Kidney capillary endothelial cell (primary cell): ENCODE results near the gene ANKRD40.
"Not testable (repeated sequence)": the region's sequence is repeated elsewhere in the genome, so short reads cannot be mapped to it uniquely, and the experiment has no call there.

Source experiments
- DNase-seq: peaks from one replicate; pipeline ENCODE4 v3.0.0-alpha.2; 2018; ENCODE audit warnings: low spot score

ANKRD40 gene

GRCh38 chr17:50710650-50711049, 2.9 kb upstream of the ANKRD40 start:
- no peak for DNase-seq

DNA sequence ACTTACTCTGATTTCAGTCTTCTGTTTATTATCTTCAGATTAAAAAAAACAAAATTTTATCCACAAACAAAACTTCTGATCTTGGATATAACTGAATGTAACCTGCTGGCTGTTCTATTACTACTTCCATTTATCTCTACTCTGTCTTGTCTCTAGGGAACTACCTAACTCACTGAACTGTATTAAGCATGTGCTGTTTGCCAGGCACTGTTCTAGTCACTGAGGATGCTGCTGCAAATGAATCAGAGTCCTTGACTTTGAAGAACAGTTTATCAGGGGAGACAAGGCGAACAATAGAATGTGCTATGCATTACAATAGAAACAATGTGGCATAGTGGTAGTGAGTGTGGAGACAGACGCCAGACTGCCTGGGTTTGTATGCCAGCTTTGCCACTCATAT, 2.3 kb upstream of the ANKRD40 start:
- no peak for DNase-seq

DNA sequence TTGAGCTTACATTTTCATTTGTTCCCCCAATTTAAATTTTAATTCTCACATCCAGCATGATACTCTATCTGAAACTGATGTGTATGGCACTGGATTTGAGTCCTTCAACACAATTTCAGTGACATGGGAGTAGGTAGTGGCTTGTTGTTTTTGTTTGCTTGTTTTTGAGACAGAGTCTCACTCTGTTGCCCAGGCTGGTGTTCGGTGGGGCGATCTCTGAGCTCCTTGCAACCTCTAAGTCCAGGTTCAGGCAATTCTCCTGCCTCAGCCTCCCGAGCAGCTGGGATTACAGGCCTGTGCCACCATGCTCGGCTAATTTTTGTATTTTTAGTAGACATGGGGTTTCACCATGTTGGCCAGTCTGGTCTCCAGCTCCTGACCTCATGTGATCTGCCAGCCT, 1.3 kb upstream of the ANKRD40 start:
- not testable (repeated sequence) for DNase-seq

DNA sequence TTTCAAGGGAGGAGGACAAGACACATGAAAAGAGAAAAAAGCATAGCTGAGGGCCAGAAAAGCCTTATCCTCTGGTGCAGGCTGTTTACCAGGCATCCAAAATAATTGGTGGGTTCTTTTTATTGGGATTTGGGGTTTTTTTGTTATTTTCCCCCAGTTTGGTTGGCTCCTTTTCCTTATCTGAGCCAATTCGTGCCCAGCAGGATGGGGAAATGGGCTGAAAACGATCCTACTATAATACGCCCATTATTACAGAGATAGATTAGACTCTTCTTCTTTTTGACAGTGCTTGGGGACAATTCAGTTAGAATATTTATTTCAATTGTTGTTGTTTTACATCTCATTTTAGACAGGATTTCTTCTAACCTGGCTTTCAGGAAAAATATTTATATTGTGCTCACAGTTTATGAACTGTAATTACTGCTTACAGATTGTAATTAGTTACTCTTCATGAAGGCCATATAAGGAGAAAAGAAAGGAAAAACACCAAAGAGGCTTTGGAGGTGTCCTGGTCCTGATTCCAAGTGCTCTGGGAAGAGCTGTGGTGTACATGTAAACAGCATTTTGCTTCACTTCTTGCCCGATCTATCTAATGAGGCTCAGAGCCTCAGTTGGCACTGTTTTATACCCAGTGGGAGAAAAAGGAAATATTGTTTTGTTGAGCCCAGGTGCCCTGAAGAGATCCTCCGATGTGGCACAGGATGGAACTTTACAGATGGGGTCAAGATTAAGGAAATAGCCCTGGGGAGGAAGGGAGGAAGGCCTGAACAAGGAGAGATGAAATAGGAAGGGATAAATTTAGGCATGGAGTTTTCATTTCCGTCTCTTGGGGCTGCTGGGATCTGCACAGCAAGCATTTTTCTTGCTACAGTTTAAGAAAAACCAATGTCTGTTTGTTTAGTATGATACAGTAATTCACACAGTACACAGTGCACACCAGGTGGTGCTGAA, 611 bp upstream of the ANKRD40 start:
- no peak for DNase-seq

GRCh38 chr17:50703162-50703561, 4.6 kb downstream of the ANKRD40 start:
- DNase-seq = no peak

DNA sequence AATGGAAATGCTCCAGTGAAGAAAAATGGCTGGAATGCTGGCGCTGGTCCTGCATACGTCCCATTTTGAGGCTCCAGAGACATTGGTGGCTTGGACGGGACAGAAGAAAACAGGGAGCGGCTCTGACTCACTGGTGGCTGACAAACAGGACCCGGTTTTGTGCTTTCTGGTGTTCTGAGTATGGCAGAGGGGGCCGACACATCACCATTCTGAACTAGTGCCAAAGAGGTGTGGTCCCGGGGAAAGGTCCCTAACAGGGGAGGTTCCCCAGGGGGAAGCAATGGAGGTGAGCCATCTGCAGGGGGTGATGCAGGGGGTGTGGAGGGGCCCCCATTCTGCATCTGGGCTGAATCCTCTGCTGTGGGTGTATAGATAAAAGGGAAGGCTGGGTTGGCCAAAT, 8.3 kb downstream of the ANKRD40 start:
- no peak for DNase-seq

- no peak for DNase-seq
Measured at GRCh38 chr17:50697663-50698272, 9.9 kb downstream of the ANKRD40 start.

- DNase-seq = no peak
Measured at GRCh38 chr17:50697062-50697461, 10.7 kb downstream of the ANKRD40 start.

DNA sequence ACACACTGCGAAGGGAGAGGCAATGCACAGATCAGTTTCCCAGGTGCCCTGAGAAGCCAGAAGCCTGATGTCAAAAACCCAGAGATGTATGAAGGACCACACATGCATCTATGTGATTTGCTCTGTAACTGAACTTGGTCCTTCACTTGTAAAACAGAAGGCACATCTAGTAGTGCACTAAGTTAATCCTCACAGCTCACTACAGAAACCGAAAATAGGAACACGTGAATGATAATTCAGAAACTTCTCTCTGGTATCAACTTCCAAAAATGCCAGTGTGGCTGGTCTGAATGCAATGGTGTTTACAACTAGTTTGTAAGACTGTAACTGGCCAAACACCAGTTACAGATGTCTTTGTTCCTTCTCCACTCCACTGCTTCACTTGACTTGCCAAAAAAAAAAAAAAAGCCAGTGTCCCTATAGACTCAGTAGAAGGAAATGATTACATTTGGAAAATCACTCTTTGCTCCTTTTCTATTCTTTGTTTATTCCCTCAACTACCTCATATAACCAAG, 11.3 kb downstream of the ANKRD40 start:
- no peak for DNase-seq

GRCh38 chr17:50693036-50693682, 14.6 kb downstream of the ANKRD40 start:
- DNase-seq = no peak

DNA sequence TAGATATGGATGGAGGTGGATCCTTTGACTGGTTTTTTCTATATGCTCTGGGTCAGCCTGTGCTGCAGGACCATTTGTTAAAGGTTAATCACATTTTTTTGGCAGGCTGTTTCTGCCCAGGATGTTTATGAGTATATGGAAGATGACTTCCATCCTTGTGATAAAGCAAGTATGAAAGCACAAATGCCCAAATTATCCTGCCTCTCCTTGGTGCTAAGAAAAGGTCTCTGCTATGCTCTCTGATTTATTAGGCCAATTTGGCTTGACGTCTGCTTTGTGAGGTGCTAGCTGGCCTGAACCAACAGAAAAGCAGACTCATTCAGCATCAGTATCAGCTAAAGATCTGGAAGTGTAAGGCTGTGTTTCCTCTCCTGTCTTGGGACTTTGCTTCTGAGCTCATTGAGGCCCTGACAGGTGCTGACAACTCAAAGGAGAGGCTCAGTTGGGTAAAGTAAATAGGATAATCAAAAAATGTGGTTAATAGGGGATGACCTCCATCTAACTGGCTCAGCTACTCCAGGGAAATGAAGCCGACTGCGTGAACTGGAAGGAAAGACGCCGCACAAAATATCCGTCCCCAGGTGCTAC, 15.2 kb downstream of the ANKRD40 start:
- no peak for DNase-seq

GRCh38 chr17:50691550-50692447, 15.9 kb downstream of the ANKRD40 start:
- DNase-seq = no peak

DNA sequence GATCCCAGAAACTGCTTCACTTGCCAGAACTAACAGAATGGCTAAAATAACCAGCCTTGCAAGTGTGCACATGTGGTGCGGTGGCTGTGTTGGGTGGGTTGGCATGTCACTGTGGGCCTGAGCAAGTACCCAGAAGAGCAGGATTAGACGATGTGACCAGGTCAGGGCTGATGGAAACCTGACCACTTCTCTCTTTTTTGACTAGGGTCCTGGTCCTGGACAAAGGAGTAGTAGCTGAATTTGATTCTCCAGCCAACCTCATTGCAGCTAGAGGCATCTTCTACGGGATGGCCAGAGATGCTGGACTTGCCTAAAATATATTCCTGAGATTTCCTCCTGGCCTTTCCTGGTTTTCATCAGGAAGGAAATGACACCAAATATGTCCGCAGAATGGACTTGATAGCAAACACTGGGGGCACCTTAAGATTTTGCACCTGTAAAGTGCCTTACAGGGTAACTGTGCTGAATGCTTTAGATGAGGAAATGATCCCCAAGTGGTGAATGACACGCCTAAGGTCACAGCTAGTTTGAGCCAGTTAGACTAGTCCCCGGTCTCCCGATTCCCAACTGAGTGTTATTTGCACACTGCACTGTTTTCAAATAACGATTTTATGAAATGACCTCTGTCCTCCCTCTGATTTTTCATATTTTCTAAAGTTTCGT, 16.7 kb downstream of the ANKRD40 start:
- no peak for DNase-seq

DNA sequence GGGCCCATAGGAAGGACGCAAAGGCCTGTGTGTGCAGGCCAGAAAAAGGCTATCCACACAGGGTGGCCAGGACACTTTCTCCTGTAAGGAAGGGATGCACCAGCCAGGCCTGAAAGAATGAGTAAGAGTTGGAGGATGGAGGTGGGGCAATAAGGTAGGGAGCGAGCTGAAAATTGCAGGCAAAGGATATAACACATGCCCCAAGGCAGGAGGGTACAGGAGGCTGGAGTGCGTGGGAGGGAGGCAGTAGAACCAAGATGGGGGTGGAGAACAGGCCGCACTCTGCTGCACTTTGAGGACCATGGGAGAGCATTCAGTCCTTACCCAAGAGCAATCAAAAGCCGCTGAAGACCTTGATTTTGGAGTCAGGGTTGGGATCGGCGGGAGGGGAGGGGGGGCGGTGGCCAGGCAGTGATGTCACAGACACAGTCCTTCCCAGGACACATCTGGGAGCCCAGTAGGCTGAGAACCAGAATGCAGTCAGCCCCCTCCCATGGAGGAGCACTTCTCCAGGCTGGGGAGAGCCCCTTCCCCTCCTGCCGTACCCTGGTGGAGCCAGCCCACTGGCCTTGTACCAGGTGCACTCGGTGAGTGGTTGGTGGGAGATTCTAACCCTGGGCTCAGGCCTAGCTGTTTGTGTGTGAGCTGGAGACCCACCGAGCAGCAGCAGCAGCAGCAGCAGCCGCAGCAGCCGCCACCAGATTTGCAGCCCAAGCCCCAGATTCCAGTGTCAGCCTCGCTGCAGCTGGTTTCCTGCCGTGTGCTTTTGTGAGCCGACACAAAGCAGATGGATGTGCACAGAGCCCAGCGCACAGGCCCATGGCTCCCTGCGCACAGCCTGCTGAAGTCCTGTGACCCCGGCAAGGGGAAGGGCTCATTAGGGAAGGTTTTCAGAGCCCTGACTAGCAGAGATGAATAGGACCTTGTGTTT, 17.5 kb downstream of the ANKRD40 start:
- DNase-seq = no peak

DNA sequence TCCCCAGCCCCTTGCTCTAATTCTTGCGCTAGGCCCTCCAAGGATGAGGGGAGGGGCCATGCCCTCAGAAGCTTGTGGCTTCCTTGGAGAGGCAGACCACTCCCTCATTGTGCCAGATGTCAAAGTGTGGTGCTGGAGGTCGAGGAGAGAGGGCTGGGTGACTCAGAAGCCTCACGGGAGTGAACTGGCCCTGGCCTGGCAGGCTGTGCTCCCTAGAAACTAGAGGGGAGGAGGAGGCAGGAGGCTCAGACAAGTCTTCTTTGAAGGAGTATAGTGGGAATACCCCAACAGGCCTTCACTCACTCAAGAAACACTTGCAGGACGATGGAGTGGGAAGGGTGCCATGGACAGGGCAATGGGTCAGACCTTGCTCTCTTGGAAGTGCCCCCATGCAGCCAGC, 18.5 kb downstream of the ANKRD40 start:
- no peak for DNase-seq

GRCh38 chr17:50688245-50688644, 19.5 kb downstream of the ANKRD40 start:
- no peak for DNase-seq

DNA sequence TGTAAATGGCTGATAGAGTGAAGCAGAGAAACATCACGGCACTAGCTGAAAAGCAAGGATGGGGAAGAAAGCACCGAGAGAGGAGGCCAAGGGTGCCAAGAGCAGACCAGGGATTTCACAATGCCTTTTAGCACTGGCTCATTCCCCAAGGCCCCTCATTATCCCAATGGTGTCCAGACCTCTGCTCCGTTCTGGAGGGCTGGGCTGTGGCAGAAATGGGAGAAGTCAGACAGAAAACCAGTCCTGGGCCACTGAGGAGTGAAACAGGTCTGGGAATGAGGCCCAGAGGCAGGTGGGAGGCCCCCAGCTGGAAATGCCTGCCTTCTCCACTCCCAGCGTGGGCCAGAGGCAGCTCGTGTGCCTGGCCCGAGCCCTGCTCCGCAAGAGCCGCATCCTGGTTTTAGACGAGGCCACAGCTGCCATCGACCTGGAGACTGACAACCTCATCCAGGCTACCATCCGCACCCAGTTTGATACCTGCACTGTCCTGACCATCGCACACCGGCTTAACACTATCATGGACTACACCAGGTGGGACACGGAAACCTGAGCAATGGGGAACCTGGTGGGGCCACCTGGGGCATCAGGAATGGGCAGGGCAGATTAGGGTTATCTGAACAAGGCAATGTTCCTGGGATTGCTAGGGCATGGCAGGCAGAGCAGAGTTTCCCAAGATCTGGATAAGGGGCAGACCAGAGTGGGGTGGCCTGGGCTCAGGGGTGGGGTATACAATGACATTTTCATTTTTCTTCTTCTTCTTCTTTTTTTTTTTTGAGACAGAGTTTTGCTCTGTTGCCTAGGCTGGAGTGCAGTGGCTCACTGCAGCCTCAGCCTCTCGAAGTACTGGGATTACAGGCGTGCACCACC, 20.3 kb downstream of the ANKRD40 start:
- DNase-seq = no peak

GRCh38 chr17:50686494-50687199, 21.1 kb downstream of the ANKRD40 start:
- peak; percentile 21 for DNase-seq
